Fibroblast of pulmonary artery (primary cell): ENCODE measurements around the gene MTHFD1L.
A peak's percentile ranks its signal among the peaks of the same experiment; 100 is the strongest.

Experiments
- DNase-seq: peaks from one replicate; pipeline ENCODE4 v3.0.0-alpha.2; 2010; ENCODE audit warnings: low read depth
- H3K4me3 ChIP-seq: replicated peaks from 2 replicates; pipeline ENCODE4 v1.5.1; 2011; ENCODE audit warnings: low read depth, mild to moderate bottlenecking, control low read depth, low read length, moderate library complexity
- CTCF ChIP-seq: IDR thresholded peaks from 2 replicates; pipeline ENCODE4 v1.5.1; 2011; ENCODE audit warnings: mild to moderate bottlenecking, control low read depth, low read length, inconsistent platforms; ENCODE audit errors: missing control alignments

Gene MTHFD1L

GRCh38 chr6:151141685-151142084 is 276.2 kb downstream of the MTHFD1L start:
- no peak for TF ChIP-seq CTCF
- peak; percentile 92 for DNase-seq
- no peak overlapping the region for H3K4me3 ChIP-seq

- DNase-seq = no peak
- H3K4me3 ChIP-seq = no peak overlapping the region
- no peak for TF ChIP-seq CTCF
These were observed 277.2 kb downstream of the MTHFD1L start for GRCh38 chr6:151142676-151143075.

- H3K4me3 ChIP-seq = no peak overlapping the region
- DNase-seq = no peak
- no peak for TF ChIP-seq CTCF
These were observed 277.8 kb downstream of the MTHFD1L start for GRCh38 chr6:151143337-151143736.

GRCh38 chr6:151143806-151144205 is 278.3 kb downstream of the MTHFD1L start:
- TF ChIP-seq CTCF = no peak
- H3K4me3 ChIP-seq = no peak overlapping the region
- no peak for DNase-seq

- TF ChIP-seq CTCF = no peak
- no peak overlapping the region for H3K4me3 ChIP-seq
- DNase-seq = peak; percentile 18
These were observed 281.8 kb downstream of the MTHFD1L start for GRCh38 chr6:151147118-151147832.

GRCh38 chr6:151148111-151148510 is 282.6 kb downstream of the MTHFD1L start:
- TF ChIP-seq CTCF = no peak
- DNase-seq = no peak
- H3K4me3 ChIP-seq = no peak overlapping the region

- no peak for DNase-seq
- no peak overlapping the region for H3K4me3 ChIP-seq
- no peak for TF ChIP-seq CTCF
These were observed 284.3 kb downstream of the MTHFD1L start for GRCh38 chr6:151149793-151150192.
